ENCODE measurements around the gene WFDC2. TPM values are rescaled to one million over a fixed set of nuclear protein-coding genes. Genes with fewer than 3 reads are reported as not detected.

The WFDC2 gene
- polyA plus RNA-seq, 3 donors: 204 to 219 (median 205) TPM

- no peak for DNase-seq
Measured at GRCh38 chr20:45484676-45485075, 15.1 kb downstream of the WFDC2 start.

DNA sequence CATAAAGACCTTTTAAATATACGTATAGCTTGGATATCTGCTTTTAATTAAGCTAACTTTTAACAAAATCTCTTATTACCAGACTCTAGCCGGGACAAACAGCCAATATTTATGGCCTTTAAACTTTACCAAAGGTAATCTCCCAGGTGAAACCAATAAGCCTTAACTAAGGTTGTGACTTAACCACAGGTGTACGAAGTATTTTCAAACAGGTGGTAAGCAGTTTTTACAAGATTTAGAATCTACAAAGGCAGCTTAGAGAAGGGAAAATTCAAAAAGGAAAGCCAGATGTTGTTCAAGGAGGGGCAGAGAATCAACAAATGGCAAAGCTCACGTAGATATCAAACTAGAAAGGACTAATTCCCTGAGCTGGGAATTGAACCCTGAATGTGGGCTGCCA lies 15.8 kb downstream of the WFDC2 start:
- no peak for DNase-seq

GRCh38 chr20:45487231-45487635 lies 17.7 kb downstream of the WFDC2 start:
- no peak for DNase-seq

GRCh38 chr20:45489083-45489531 lies 19.6 kb downstream of the WFDC2 start:
- DNase-seq: no peak

- no peak for DNase-seq
Measured at GRCh38 chr20:45495501-45495941, 26.0 kb downstream of the WFDC2 start.

GRCh38 chr20:45496166-45496565 lies 26.6 kb downstream of the WFDC2 start:
- no peak for DNase-seq

DNA sequence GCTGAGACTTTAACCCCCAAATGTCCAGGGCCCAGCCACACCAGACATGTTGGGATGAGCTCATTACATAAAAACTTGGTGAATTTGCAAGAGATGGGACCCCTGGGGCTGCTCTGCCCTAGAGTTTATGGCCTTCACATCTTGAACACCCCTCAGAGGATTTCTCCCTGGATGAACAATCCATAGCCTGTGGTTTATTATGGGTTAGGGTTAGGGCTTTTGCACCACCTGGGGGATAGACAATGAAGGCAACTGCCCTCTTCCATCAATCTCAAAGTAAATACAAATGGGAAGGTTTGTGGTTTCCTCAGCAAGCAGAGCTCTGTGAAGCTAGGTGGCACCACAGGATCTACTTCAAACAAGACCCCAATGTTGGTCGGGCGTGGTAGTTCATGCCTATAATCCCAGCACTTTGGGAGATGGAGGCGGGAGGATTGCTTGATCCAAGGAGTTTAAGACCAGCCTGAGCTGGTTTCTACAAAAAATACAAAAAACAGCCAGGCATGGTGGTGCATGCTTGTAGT lies 28.5 kb downstream of the WFDC2 start:
- no peak for DNase-seq

GRCh38 chr20:45500022-45500421 lies 30.5 kb downstream of the WFDC2 start:
- no peak for DNase-seq

DNA sequence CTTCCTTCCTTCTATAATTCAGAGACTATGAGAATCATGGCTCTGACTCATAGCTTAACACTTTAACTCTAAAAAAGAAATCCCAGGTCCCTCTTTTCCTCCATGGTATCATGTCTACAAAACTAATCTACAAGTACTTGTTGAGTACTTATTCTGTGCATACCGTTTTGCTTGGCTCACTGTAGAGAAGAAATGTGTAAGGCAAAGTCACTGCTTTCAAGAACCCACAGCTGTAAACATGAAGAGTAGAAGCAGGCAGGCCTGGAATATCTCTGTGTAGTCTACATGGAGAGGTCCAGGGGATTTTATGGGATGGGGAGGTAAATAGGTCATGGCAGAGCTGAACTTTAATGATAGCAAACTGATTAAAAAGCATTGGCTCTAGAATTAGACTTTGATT lies 32.0 kb downstream of the WFDC2 start:
- no peak for DNase-seq

DNA sequence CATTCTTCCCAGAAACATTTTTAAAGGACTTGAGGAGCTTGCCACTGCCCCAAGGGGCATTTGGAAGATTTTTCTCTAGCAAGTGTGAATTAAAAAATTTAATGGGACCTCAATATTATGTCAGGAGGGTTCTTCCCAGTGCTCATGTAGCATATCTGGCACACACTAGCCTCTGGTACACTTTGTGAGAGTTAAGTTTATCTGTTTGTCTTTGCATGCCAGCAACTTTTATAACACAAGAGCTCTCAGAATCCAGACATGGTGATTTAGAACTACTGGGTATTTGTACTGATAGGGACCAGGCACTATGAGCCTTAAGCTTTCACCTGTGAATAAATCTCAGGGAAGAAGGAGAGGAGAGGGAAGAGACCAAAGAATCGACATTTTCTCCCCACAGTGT lies 33.0 kb downstream of the WFDC2 start:
- DNase-seq: no peak

DNA sequence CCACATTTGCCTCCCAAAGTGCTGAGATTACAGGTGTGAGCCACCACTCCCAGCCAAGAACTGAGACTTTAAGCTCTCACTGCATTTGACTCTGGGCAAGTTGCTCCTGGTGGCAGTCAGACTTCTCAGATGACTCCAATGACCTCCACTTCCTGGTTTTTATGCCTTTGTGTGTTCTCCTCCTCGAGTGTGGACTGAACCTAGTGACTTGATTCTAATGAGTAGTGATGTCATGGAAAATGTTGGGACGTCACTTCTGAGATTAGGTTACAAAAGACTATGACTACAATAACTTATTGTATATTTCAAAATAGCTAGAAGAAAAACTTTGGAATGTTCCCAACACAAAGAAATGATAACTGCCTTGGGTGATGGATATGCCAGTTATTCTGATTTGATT lies 33.9 kb downstream of the WFDC2 start:
- DNase-seq: no peak

GRCh38 chr20:45506398-45506797 lies 36.8 kb downstream of the WFDC2 start:
- DNase-seq: no peak

GRCh38 chr20:45507011-45507820 lies 37.7 kb downstream of the WFDC2 start:
- DNase-seq: no peak

- DNase-seq: no peak
Measured at GRCh38 chr20:45508068-45508886, 38.7 kb downstream of the WFDC2 start.

DNA sequence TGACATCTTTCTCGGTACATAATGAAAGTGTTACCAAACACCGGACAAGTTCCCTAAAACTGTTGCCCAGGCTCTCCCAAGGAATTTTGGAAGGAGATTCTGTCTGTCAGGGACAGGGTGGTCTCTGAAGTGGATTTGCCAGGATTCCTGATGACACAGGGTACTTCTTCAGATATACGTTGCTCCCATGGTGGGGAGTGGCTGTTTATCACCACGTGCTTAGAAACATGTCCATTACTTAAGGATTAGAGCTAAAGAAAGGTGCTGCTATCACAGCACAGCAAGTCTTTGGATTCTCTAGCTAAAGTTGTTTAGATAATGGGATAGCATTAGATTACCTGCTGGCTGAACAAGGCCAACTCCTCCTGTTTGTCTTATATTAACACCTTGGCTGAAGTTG lies 39.5 kb downstream of the WFDC2 start:
- DNase-seq: no peak

DNA sequence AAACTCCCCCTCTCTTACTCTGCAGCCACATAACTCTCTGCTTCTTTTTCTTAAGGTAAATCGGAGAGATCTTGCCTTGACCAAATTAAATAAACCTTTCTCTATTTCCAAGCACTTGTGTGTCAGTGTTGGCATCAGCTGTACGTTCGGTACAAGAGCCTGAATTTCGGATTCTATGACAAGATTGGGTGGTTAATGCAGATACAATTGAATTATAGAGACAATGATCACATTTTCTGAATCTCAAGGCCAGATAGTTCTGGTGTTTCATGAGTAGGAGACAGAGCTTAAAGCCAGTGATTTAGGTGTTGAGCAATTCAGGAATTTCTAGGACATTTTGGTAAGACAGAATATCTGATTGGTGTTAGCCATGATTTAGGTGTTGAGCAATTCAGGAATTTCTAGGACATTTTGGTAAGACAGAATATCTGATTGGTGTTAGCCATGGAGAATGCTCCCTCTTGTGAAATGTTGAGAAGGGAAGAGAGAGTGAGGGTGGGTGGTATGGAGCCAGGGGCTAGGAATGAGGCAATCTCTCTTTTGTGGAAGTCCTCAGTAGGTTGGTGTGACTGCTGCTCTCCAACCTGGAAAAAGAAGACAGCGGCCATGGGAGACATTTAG lies 40.8 kb downstream of the WFDC2 start:
- no peak for DNase-seq

DNA sequence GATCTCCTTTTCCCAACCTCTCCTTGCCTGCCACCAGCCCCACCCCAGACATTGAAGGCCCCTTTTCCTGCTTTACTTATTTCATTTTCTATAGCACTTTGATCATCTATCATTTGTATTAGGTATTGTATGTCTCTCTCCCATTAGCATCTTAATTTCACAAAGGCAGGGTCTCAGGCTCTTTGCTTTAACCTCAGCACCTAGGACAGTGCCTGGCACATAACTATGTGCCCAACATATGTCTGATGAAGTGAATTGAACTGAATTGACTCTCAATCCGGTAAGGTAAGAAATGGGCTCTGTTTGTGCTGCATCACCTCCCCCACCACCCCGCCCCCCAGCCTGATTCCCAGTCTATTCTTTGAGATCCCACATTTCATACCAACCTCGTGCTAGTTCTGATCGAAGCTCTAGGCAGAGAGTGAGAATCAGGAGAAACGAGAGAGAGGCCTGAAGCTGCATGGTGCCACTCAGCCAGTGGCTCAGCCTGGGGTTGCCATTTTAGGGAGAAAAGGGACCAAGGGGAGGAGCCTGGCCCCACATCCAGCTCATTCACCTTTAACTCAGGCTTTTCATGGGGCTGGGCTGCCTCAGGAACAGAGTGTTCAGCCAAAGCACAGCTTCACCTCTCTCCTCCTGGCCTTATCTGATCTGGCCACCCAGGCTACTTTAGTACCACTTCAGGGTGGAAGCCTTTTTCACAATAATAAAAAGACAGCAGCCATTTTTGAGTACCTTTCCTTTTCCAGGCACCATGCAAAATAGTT lies 45.8 kb downstream of the WFDC2 start, which contains the start of gene SPINT3:
TSS of gene SPINT3 (minus strand) at position 476 of the 767 bp plus-strand sequence. CDS start at position 462, 14 bp downstream.
- DNase-seq: no peak

DNA sequence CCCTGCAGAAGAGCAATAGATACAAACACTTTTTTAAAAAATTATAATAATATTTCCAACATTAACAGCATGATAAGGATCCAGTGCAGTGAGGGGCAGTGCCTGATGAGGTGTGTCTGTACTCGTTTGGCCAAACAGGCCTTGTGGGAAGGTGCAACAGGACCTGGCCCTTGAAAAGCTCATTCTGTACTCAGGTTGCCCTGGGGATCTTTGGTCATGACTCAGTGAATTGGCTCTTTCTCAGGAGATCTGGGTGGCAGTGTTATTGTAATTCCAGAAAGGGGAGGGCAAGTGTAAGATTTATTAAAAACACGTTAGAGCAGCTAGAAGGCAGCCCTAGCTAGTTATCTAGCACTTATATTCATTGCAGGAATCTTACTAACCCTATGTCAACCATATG lies 48.7 kb downstream of the WFDC2 start:
- DNase-seq: peak; percentile 30

DNA sequence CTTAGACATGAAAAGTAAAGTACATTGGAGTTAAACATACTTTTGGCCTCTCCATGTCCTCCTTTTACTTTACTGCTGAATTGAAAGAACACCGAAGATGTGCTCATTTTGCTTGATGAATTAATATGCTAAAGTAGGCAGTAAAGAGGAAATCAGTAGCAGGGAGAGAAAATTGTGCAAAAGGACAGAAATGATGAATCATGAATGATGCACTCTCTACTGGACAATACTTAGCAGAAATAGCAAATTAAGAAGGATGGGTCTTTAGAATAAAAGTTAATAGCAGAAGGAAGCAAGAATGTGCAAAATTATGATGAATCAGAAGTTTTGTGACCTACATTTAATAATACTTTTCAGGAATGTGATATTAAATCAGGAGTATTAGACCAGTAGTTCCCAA lies 54.3 kb downstream of the WFDC2 start:
- no peak for DNase-seq

GRCh38 chr20:45527294-45527693 lies 57.7 kb downstream of the WFDC2 start:
- no peak for DNase-seq
